SK-N-SH (cell line): ENCODE data around the gene AKR1C2. TPM values are rescaled to one million over a fixed set of nuclear protein-coding genes. Genes with fewer than 3 reads are reported as not detected.

Experiments
- CTCF ChIA-PET: fragments of 300-600, 350-600 bp; formaldehyde crosslinking; extraction: SDS; loops from one replicate; lab custom pipeline; 2021; lab: Yijun Ruan, JAX
- POLR2A ChIA-PET: fragments of 350-600 bp; sonication (Branson Sonifier 250); formaldehyde crosslinking; extraction: SDS; loops from one replicate; lab custom pipeline; 2020; ENCODE audit warnings: antibody characterized with exemption, inconsistent platforms; lab: Yijun Ruan, JAX
- DNase-seq: peaks from one replicate; pipeline ENCODE4 v3.0.0; 2012
- H2AFZ ChIP-seq: fragments of 200-600 bp; sonication (generic); 2 replicates; pipeline ENCODE4 v1.8.1; 2016; ENCODE audit warnings: antibody characterized with exemption, mild to moderate bottlenecking, low read depth
- H3F3A ChIP-seq: fragments of 200-600 bp; sonication (generic); replicated peaks from 2 replicates; pipeline ENCODE3; 2016; ENCODE audit warnings: antibody characterized with exemption, mild to moderate bottlenecking; ENCODE audit not compliant: insufficient read depth
- H3K27ac ChIP-seq, 2 experiments: fragments of 200-500 bp in 1 of 2; fragments of 200-600 bp in 1 of 2; sonication (Bioruptor generic) in 1 of 2; sonication (generic), shearing (Covaris generic) in 1 of 2; 2 replicates each; pipeline versions ENCODE4 v1.5.1 to v1.6.1; 2014 to 2016; ENCODE audit warnings: low read depth in 2 of 2, inconsistent platforms in 1 of 2, low read length in 1 of 2, mild to moderate bottlenecking in 1 of 2, mixed read lengths in 1 of 2
- H3K27me3 ChIP-seq: fragments of 200-600 bp; sonication (generic), shearing (Covaris generic); 2 replicates; pipeline ENCODE4 v1.6.1; 2016; ENCODE audit warnings: mixed run types; ENCODE audit not compliant: insufficient read depth
- H3K36me3 ChIP-seq, 2 experiments: fragments of 200-500 bp in 1 of 2; fragments of 200-600 bp in 1 of 2; sonication (Bioruptor generic) in 1 of 2; sonication (generic) in 1 of 2; replicated peaks in 1 of 2; 2 replicates each; pipeline versions ENCODE3 to v1.5.1; 2014 to 2016; ENCODE audit warnings: low read length in 1 of 2, mild to moderate bottlenecking in 1 of 2; ENCODE audit not compliant: insufficient read depth in 2 of 2, control insufficient read depth in 1 of 2
- H3K4me1 ChIP-seq, 2 experiments: fragments of 200-500 bp in 1 of 2; fragments of 200-600 bp in 1 of 2; sonication (Bioruptor generic) in 1 of 2; sonication (generic), shearing (Covaris generic) in 1 of 2; 2 replicates each; pipeline versions ENCODE4 v1.5.1 to v1.6.1; 2014 to 2016; ENCODE audit warnings: low read depth in 1 of 2, low read length in 1 of 2, mixed run types in 1 of 2; ENCODE audit not compliant: insufficient read depth in 2 of 2, control insufficient read depth in 1 of 2
- H3K4me2 ChIP-seq: fragments of 200-600 bp; sonication (generic), shearing (Covaris generic); 2 replicates; pipeline ENCODE4 v1.6.1; 2017; ENCODE audit warnings: mixed run types
- H3K4me3 ChIP-seq, 2 experiments: fragments of 200-500 bp in 1 of 2; fragments of 200-600 bp in 1 of 2; sonication (Bioruptor generic) in 1 of 2; sonication (generic), shearing (Covaris generic) in 1 of 2; 2 replicates each; pipeline versions ENCODE4 v1.5.1 to v1.8.1; 2014 to 2016; ENCODE audit warnings: low read depth in 2 of 2, inconsistent platforms in 1 of 2, low read length in 1 of 2, mild to moderate bottlenecking in 1 of 2, mixed read lengths in 1 of 2, moderate library complexity in 1 of 2
- H3K79me2 ChIP-seq: fragments of 200-600 bp; sonication (generic); 2 replicates; pipeline ENCODE4 v1.8.1; 2017; ENCODE audit warnings: mild to moderate bottlenecking; ENCODE audit not compliant: insufficient read depth
- H3K9ac ChIP-seq: fragments of 200-600 bp; sonication (generic); 2 replicates; pipeline ENCODE4 v1.6.1; 2017; ENCODE audit warnings: mixed run types
- H3K9me2 ChIP-seq: fragments of 200-600 bp; sonication (generic); 2 replicates; pipeline ENCODE4 v1.6.1; 2017; ENCODE audit warnings: mixed run types
- H3K9me3 ChIP-seq: fragments of 200-600 bp; sonication (generic); 2 replicates; pipeline ENCODE4 v1.6.1; 2017; ENCODE audit warnings: mixed run types, mild to moderate bottlenecking, moderate library complexity
- H4K20me1 ChIP-seq: fragments of 200-600 bp; sonication (generic); 2 replicates; pipeline ENCODE4 v1.6.1; 2017; ENCODE audit warnings: mild to moderate bottlenecking, mixed run types; ENCODE audit not compliant: insufficient read depth
- NFIC ChIP-seq: IDR thresholded peaks from 2 replicates; pipeline ENCODE4 v1.4.0; 2012; ENCODE audit warnings: borderline replicate concordance
- POLR2AphosphoS5 ChIP-seq: IDR thresholded peaks from 2 replicates; pipeline ENCODE4 v1.6.1; 2012; ENCODE audit warnings: low read depth, low read length
- WGBS: methylation state at CpG from one replicate; pipeline ENCODE4 v1.1.6; 2017; ENCODE audit warnings: low lambda C conversion rate; 5-methylcytosine and 5-hydroxymethylcytosine counted together
- polyA plus RNA-seq, 3 experiments: library from polyadenylated mRNA; depleted of rRNA; stranded (reverse); fragments of >200 nt; gene quantifications; 2 replicates each; pipeline ENCODE4 v1.2.3, GENCODE V29; 2012
- small RNA-seq, 7 experiments: library from RNA; depleted of rRNA; stranded (forward); fragments of <200 nt; gene quantifications; one replicate each; pipeline ENCODE3, GENCODE V24; 2012

AKR1C2 gene
- polyA plus RNA-seq, 1 of the 3 experiments (the other 2 are of a cell fraction), result not detected

DNA sequence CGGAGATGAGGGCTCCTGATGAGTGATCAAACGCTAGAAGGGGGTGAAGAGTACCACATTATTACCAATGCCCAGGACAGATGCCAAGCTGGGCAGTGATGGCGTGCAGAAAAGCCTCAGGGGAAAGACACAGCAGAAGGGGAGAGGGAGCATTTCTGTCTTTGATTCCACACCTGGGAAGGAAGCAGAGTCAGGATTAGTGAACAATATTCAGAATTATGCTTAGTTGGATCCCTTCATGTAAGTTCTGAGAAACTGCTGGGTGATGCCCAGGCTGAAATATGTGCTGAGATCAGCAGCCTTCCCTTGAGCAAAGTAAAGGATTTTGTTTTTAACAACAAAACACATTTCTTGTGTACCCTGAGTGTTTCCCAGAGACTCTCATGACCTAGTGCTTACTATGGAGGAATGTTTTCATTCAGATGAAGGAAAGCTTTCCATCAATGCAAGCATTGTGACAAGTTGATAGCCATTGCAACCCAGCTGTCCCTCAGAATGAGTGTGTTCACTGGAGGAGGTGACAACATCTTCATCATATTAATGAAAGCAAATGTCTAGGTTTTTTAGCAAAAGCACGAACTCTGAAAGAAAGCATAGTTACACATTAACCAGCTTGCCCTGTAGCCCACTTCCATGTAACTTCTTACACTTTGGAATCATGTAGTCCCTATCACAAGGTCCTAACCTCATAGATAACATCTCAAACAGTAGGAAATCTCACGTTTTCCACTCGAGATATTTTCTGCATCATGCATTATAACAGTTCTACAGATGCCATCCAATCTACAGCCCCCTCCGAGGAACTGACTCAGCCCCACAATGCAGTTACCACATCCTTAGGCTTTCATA lies 64.2 kb downstream of the AKR1C2 start:
- no peaks in the 10 kb centered on the region for H4K20me1 ChIP-seq
- no peaks in the 10 kb centered on the region for H3F3A ChIP-seq
- no peaks in the 10 kb centered on the region for H3K27me3 ChIP-seq
- ChIA-PET POLR2A (no interaction called here), CTCF (no interaction called here)
- no peaks in the 10 kb centered on the region for H3K9me2 ChIP-seq
- no peak overlapping the region for H2AFZ ChIP-seq
- no peaks in the 10 kb centered on the region for H3K79me2 ChIP-seq
- WGBS, result 29% methylated on average over 7 of the region's 7 CpGs
- H3K4me3 ChIP-seq, result no peak overlapping the region
- H3K4me2 ChIP-seq, result no peak overlapping the region
- DNase-seq, result no peak
- no peak overlapping the region for H3K27ac ChIP-seq
- H3K36me3 ChIP-seq, result no peaks in the 10 kb centered on the region
- TF ChIP-seq NFIC, result no peak
- no peak for TF ChIP-seq POLR2AphosphoS5
- H3K4me1 ChIP-seq, result peaks cover 0 to 8% of the 10 kb centered on the region in 2 experiments; a peak in 1 of 4 replicates
- H3K9ac ChIP-seq, result no peak overlapping the region
- no peaks in the 10 kb centered on the region for H3K9me3 ChIP-seq

Small RNA genes within 50 kb of the gene (small RNA-seq; reads per million reads assigned to genes)
- gene RF00096, result 0 reads per million in 7 experiments

Other genes with a start within 250 kb of the AKR1C2 start
- 5.8 and 6.9 TPM in 2 replicates for gene AKR1E2, start 177.7 kb downstream of the AKR1C2 start, polyA plus RNA-seq (2012; rRNA removed)
- gene AKR1C1, start 40.4 kb downstream of the AKR1C2 start, polyA plus RNA-seq (2012; rRNA removed), result 1.2 and 1.3 TPM in 2 replicates
- gene AKR1C3, start 90.6 kb upstream of the AKR1C2 start, polyA plus RNA-seq (2012; rRNA removed), result 0.28 and 0.70 TPM in 2 replicates
- not detected in 2 replicates for gene AKR1C8, start 181.3 kb upstream of the AKR1C2 start, polyA plus RNA-seq (2012; rRNA removed)
- gene AKR1C4, start 193.0 kb upstream of the AKR1C2 start, polyA plus RNA-seq (2012; rRNA removed), result not detected in 2 replicates